Heart left ventricle (tissue), 16 donors: ENCODE data around the gene RABEP2. TPM values are rescaled to one million over a fixed set of nuclear protein-coding genes. Genes with fewer than 3 reads are reported as not detected.
"Not testable (repeated sequence)": the region's sequence is repeated elsewhere in the genome, so short reads cannot be mapped to it uniquely, and the experiment has no call there.

ENCODE experiments used
- ATAC-seq, 4 donors: fragments of 200-7000 bp; cut with Tn5 transposase; one replicate each; pipeline ENCODE4 v1.9.1; 2020 to 2022; ENCODE audit warnings: moderate library complexity in 4 of 4, mild to moderate bottlenecking in 3 of 4, moderate number of reproducible peaks in 1 of 4
- DNase-seq, 5 donors: peaks; one replicate each; pipeline ENCODE4 v3.0.0-alpha.2; 2020
- H3K27ac ChIP-seq, 12 donors: fragments of 200-600 bp; sonication (generic) in 4 of 12; one replicate each; pipeline versions ENCODE4 v1.5.0 to v1.8.0; 2016 to 2022; ENCODE audit warnings: mild to moderate bottlenecking in 2 of 12
- H3K27me3 ChIP-seq, 9 donors: fragments of 200-600 bp; sonication (generic) in 2 of 9; one replicate each; pipeline versions ENCODE4 v1.5.1 to v1.8.0; 2016 to 2022; ENCODE audit warnings: mild to moderate bottlenecking in 3 of 9
- H3K36me3 ChIP-seq, 9 donors: fragments of 200-600 bp; sonication (generic) in 2 of 9; one replicate each; pipeline versions ENCODE4 v1.5.0 to v1.8.0; 2018 to 2022; ENCODE audit warnings: mild to moderate bottlenecking in 2 of 9
- H3K4me1 ChIP-seq, 12 donors: fragments of 200-600 bp; sonication (generic) in 4 of 12; one replicate each; pipeline versions ENCODE4 v1.5.0 to v1.8.0; 2016 to 2022; ENCODE audit warnings: mild to moderate bottlenecking in 3 of 12
- H3K4me3 ChIP-seq, 12 donors: fragments of 200-600 bp; sonication (generic) in 4 of 12; one replicate each; pipeline versions ENCODE4 v1.5.0 to v1.8.0; 2017 to 2022; ENCODE audit warnings: mild to moderate bottlenecking in 9 of 12, moderate library complexity in 4 of 12
- H3K9me3 ChIP-seq, 12 donors: fragments of 200-600 bp; sonication (generic) in 4 of 12; one replicate each; pipeline versions ENCODE4 v1.5.0 to v1.8.0; 2016 to 2022; ENCODE audit warnings: mild to moderate bottlenecking in 1 of 12
- CTCF ChIP-seq, 12 donors: fragments of 200-600 bp; sonication (generic) in 4 of 12; IDR thresholded peaks; one replicate each; pipeline versions ENCODE4 v1.5.0 to v1.8.0; 2018 to 2022; ENCODE audit warnings: antibody characterized with exemption in 12 of 12, mild to moderate bottlenecking in 5 of 12
- POLR2A ChIP-seq, 2 donors: fragments of 450-650 bp; IDR thresholded peaks; one replicate each; pipeline ENCODE4 v1.6.1; 2017; ENCODE audit warnings: antibody characterized with exemption in 2 of 2, mild to moderate bottlenecking in 2 of 2, moderate library complexity in 2 of 2
- WGBS, 4 donors: extraction: QIAGEN DNeasy Blood & Tissue Kit in 2 of 4; methylation state at CpG; one replicate each; pipeline versions ENCODE4 v1.1.5 to v1.1.7; 2013 to 2018; 5-methylcytosine and 5-hydroxymethylcytosine counted together
- intact Hi-C, 10 donors: fragments of 100-400 bp; cut with DNase I; formaldehyde crosslinking; loops; one replicate each; pipeline versions ENCODE4 v1.11.1 to v1.14.2; 2022
- polyA plus RNA-seq, 2 donors: library from polyadenylated mRNA; stranded (reverse); fragments of 200-250 nt; gene quantifications; one replicate each; pipeline ENCODE4 v1.2.3, GENCODE V29; 2013
- total RNA-seq, 9 donors: library from RNA; depleted of rRNA in 2 of 9; stranded (reverse); fragments of >200 nt in 2 of 9; fragmentation: NEBNext Ultra II Directional in 3 of 9; extraction: Animal tissue kit (Norgen Biotek cat#: 25700) in 3 of 9; gene quantifications; one replicate each; pipeline versions ENCODE4 v1.1.0 to v1.2.4, GENCODE V29; 2016 to 2023
- donor health status: ischemic (EF 13 %, LVEDD 7.1; RV severe dilation, severe dysfunction).
- donor health status: healthy with polysubstance abuse.
- donor health status: DM: no; HTN: yes; CAD: no.
- donor health status: DM: no; HTN: no; CAD: no.
- donor health status: ischemic (EF 25% LVEDD 6.9; RV normal size, moderate dysfunction).
- donor health status: ischemic (EF 25% LVEDD 5.7; RV mildly dilated, moderate dysfunction).
- donor health status: healthy.
- donor health status: DM: yes; HTN: yes; CAD: no.
- donor health status: ischemic (EF 35%, LVEDD 5.7; RV mildly dilated, moderate dysfunction).
- donor health status: nonischemic (EF 11% LVEDD 7.7; RV severe dilation, severe dysfunction).
- donor health status: DM: yes; HTN: yes; CAD: no.
- donor health status: PGD.
- donor health status: ischemic (EF 29% LVEDD 5.4; RV normal size, mild dysfunction).
- donor health status: nonischemic (EF 23%, LVEDD 6.1; RV moderate dilation, normal function).

The RABEP2 gene
- total and polyA plus RNA-seq, 11 donors, result 10.2 to 31.1 (median 14.9) TPM

DNA sequence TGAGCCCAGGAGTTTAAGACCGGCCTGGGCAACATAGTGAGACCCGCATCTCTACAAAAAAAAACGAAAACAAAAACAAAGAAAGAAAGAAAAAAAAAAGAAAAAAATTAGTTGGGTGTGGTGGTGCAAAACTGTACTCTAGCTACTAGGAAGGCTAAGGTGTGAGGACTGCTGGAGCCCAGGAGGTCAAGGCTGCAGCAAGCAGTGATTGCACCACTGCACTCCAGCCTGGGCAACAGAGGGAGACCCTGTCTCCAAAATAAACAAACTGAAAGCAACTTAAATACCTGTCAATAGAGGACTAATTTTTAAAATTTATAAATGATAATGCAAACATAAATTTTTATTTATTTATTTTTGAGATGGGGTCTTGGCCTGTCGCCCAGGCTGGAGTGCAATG lies 29.4 kb downstream of the RABEP2 start:
- intact Hi-C loops, result loop anchor here in 1 of 10 donors (2.0 kb wide), 1 partner anchor 21 kb away; no protein-coding TSS in a partner anchor
- ATAC-seq (no peak), DNase-seq (no peak)
- H3K27me3 ChIP-seq, result no peaks in the 10 kb centered on the region
- no peaks in the 10 kb centered on the region for H3K4me1 ChIP-seq
- H3K36me3 ChIP-seq, result peaks cover 0 to 2% (median 0%) of the 10 kb centered on the region in 9 donors
- 85 to 94% (median 91%) methylated on average over 4 of the region's 4 CpGs for WGBS, 4 donors
- H3K4me3 ChIP-seq, result no peak overlapping the region
- H3K27ac ChIP-seq, result no peak overlapping the region
- H3K9me3 ChIP-seq, result no peaks in the 10 kb centered on the region
- TF ChIP-seq CTCF (IDR thresholded peaks at IDR 0.05) (no peak), POLR2A (IDR thresholded peaks at IDR 0.05) (no peak)

DNA sequence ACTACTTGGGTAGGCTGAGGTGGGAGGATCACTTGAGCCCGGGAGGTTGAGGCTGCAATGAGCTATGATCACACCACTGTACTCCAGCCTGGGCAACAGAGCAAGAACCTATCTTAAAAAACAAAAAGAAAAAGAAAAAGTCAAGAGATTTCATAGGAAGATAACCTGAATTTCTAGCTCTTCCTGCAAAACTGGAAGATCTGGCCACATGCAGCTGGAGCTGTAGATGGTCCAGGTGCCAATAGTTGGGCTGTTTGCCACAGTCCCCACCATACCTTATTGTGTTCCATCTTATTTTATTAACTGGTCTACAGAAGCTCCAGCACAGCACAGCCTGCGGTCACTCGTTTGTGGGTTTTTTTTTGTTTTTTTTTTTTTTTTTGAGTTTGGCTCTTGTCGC lies 31.7 kb downstream of the RABEP2 start:
- Histone ChIP-seq H3K4me1 (no peaks in the 10 kb centered on the region), H3K9me3 (no peaks in the 10 kb centered on the region), H3K36me3 (peaks cover 0 to 1% (median 0%) of the 10 kb centered on the region in 9 donors), H3K27ac (no peak overlapping the region), H3K27me3 (no peaks in the 10 kb centered on the region), H3K4me3 (no peak overlapping the region)
- ATAC-seq, result no peak
- intact Hi-C loops, result no loop called here
- no peak for DNase-seq
- WGBS, 4 donors, result 90 to 97% (median 94%) methylated on average over 4 of the region's 4 CpGs
- TF ChIP-seq CTCF (IDR thresholded peaks at IDR 0.05), result no peak

GRCh38 chr16:28891964-28892890 lies 32.8 kb downstream of the RABEP2 start:
- no peaks in the 10 kb centered on the region for H3K4me1 ChIP-seq
- H3K4me3 ChIP-seq, result no peak overlapping the region
- H3K9me3 ChIP-seq, result no peaks in the 10 kb centered on the region
- intact Hi-C loops, result no loop called here
- DNase-seq (no peak), ATAC-seq (no peak)
- no peaks in the 10 kb centered on the region for H3K27me3 ChIP-seq
- no peaks in the 10 kb centered on the region for H3K36me3 ChIP-seq
- WGBS, 4 donors, result 74 to 79% (median 78%) methylated on average over 14 of the region's 14 CpGs
- TF ChIP-seq POLR2A (IDR thresholded peaks at IDR 0.05), result no peak
- TF ChIP-seq CTCF (IDR thresholded peaks at IDR 0.05), result no peak
- H3K27ac ChIP-seq, result no peak overlapping the region

DNA sequence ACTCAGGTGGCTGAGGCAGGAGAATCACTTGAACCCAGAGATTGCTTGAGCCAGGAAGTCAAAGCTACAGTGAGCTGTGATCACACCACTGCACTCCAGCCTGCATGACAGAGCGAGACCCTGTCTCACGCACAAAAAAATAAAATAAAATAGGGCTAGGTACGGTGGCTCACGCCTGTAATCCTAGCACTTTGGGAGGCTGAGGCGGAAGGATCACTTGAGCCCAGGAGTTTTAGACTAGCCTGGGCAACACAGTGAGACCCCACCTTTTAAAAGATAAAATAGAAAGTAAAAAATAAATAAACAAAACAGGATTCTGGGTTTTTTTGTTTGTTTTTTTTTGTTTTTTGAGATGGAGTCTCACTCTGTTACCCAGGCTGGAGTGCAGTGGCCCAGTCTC lies 34.7 kb downstream of the RABEP2 start:
- WGBS, 4 donors, result 89 to 98% (median 96%) methylated on average over 5 of the region's 5 CpGs
- ATAC-seq, H3K4me1 ChIP-seq, H3K27me3 ChIP-seq, H3K4me3 ChIP-seq, H3K27ac ChIP-seq, DNase-seq, H3K36me3 ChIP-seq, H3K9me3 ChIP-seq, intact Hi-C loops: not testable (repeated sequence)
